Smooth muscle cell (in vitro differentiated cells): ENCODE results near the gene TMTC3. TPM values are rescaled to one million over a fixed set of nuclear protein-coding genes. Genes with fewer than 3 reads are reported as not detected.

Experiments
- DNase-seq: peaks from one replicate; lab custom pipeline; 2025; ENCODE audit not compliant: unreplicated experiment; lab: John Stamatoyannopoulos, UW
- H2AFZ ChIP-seq: fragments of 200-600 bp; sonication (generic); 2 replicates; pipeline ENCODE4 v1.6.0; 2016; ENCODE audit warnings: antibody characterized with exemption, low read depth, mild to moderate bottlenecking
- H3F3A ChIP-seq: fragments of 200-600 bp; sonication (generic); 2 replicates; pipeline ENCODE4 v1.6.0; 2017; ENCODE audit warnings: antibody characterized with exemption, low read depth
- H3K27ac ChIP-seq: fragments of 200-600 bp; sonication (generic); 2 replicates; pipeline ENCODE4 v1.5.1; 2016; ENCODE audit warnings: low read depth, mild to moderate bottlenecking
- H3K27me3 ChIP-seq: fragments of 200-600 bp; sonication (generic); 2 replicates; pipeline ENCODE4 v1.6.1; 2016; ENCODE audit warnings: low read depth, mild to moderate bottlenecking
- H3K36me3 ChIP-seq: fragments of 200-600 bp; sonication (generic); 2 replicates; pipeline ENCODE4 v1.5.1; 2016; ENCODE audit warnings: low read depth
- H3K4me1 ChIP-seq: fragments of 200-600 bp; sonication (generic); 2 replicates; pipeline ENCODE4 v1.5.1; 2016; ENCODE audit warnings: low read depth
- H3K4me2 ChIP-seq: fragments of 200-600 bp; sonication (generic); 2 replicates; pipeline ENCODE4 v1.6.0; 2016; ENCODE audit warnings: mild to moderate bottlenecking
- H3K4me3 ChIP-seq: fragments of 200-600 bp; sonication (generic); 2 replicates; pipeline ENCODE4 v1.5.1; 2016; ENCODE audit warnings: mild to moderate bottlenecking
- H3K79me2 ChIP-seq: fragments of 200-600 bp; sonication (generic); 2 replicates; pipeline ENCODE4 v1.6.0; 2016; ENCODE audit warnings: low read depth, mild to moderate bottlenecking
- H3K9ac ChIP-seq: fragments of 200-600 bp; sonication (generic); 2 replicates; pipeline ENCODE4 v1.6.0; 2016; ENCODE audit warnings: low read depth
- H3K9me3 ChIP-seq: fragments of 200-600 bp; sonication (generic); replicated peaks from 2 replicates; pipeline ENCODE4 v1.5.1; 2016; ENCODE audit warnings: low read depth
- H4K20me1 ChIP-seq: fragments of 200-600 bp; sonication (generic); 2 replicates; pipeline ENCODE4 v1.6.0; 2016; ENCODE audit warnings: low read depth
- CTCF ChIP-seq: fragments of 200-600 bp; sonication (generic); IDR thresholded peaks from 2 replicates; pipeline ENCODE4 v1.5.1; 2017; ENCODE audit warnings: borderline replicate concordance, mild to moderate bottlenecking, antibody characterized with exemption; ENCODE audit not compliant: insufficient read depth, poor library complexity, severe bottlenecking
- WGBS: methylation state at CpG from one replicate; pipeline ENCODE4 v1.1.7; 2016; ENCODE audit warnings: low lambda C conversion rate; 5-methylcytosine and 5-hydroxymethylcytosine counted together
- polyA plus RNA-seq: library from polyadenylated mRNA; unstranded; fragments of >200 nt; fragmentation: Nextera tagmentation; extraction: Ambion mirVana; gene quantifications from 2 replicates; pipeline ENCODE4 v1.2.1, GENCODE V29; 2016
- total RNA-seq: library from RNA; depleted of rRNA; stranded (reverse); fragments of >200 nt; gene quantifications from 2 replicates; pipeline ENCODE4 v1.2.3, GENCODE V29; 2014

The TMTC3 gene
- total and polyA plus RNA-seq, 2 experiments from 2014 or later: 8.7 to 49.3 TPM

GRCh38 chr12:88141425-88141773, 708 bp upstream of the TMTC3 start:
- Histone ChIP-seq H3K79me2 (peaks cover 25% of the 10 kb centered on the region), H2AFZ (peak overlapping the region; percentile 96), H3K36me3 (no peaks in the 10 kb centered on the region), H3K27me3 (no peaks in the 10 kb centered on the region), H3F3A (no peaks in the 10 kb centered on the region), H3K9ac (peak overlapping the region; percentile 58), H4K20me1 (peaks cover 8% of the 10 kb centered on the region), H3K4me1 (peaks cover 14% of the 10 kb centered on the region), H3K4me2 (peak overlapping the region; percentile 89), H3K4me3 (peak overlapping the region; percentile 89), H3K9me3 (no peaks in the 10 kb centered on the region), H3K27ac (peak overlapping the region; percentile 51)
- TF ChIP-seq CTCF: no peak
- WGBS: 12% methylated on average over 13 of the region's 13 CpGs
- no peak for DNase-seq

GRCh38 chr12:88142610-88142991, 494 bp downstream of the TMTC3 start:
- no peaks in the 10 kb centered on the region for H3K36me3 ChIP-seq
- 2% methylated on average over 18 of the region's 18 CpGs for WGBS
- peak overlapping the region; percentile 89 for H3K4me2 ChIP-seq
- peak overlapping the region; percentile 14 for H3K27ac ChIP-seq
- H3K4me3 ChIP-seq: peak overlapping the region; percentile 89
- DNase-seq: no peak
- H3K79me2 ChIP-seq: peaks cover 35% of the 10 kb centered on the region
- H3F3A ChIP-seq: no peaks in the 10 kb centered on the region
- no peaks in the 10 kb centered on the region for H3K9me3 ChIP-seq
- H2AFZ ChIP-seq: peak overlapping the region; percentile 98
- H3K27me3 ChIP-seq: no peaks in the 10 kb centered on the region
- H4K20me1 ChIP-seq: peaks cover 8% of the 10 kb centered on the region
- peaks cover 14% of the 10 kb centered on the region for H3K4me1 ChIP-seq
- TF ChIP-seq CTCF: no peak
- peak overlapping the region; percentile 46 for H3K9ac ChIP-seq

GRCh38 chr12:88144037-88144436, 1.9 kb downstream of the TMTC3 start:
- Histone ChIP-seq H3K9me3 (no peaks in the 10 kb centered on the region), H3K4me3 (peak overlapping the region; percentile 89), H2AFZ (no peak overlapping the region), H3K4me2 (no peak overlapping the region), H3K27ac (no peak overlapping the region), H4K20me1 (peaks cover 8% of the 10 kb centered on the region), H3K36me3 (no peaks in the 10 kb centered on the region), H3K9ac (no peak overlapping the region), H3K79me2 (peaks cover 46% of the 10 kb centered on the region), H3F3A (no peaks in the 10 kb centered on the region), H3K4me1 (peaks cover 14% of the 10 kb centered on the region), H3K27me3 (no peaks in the 10 kb centered on the region)
- 81% methylated on average over 5 of the region's 5 CpGs for WGBS
- DNase-seq: no peak
- TF ChIP-seq CTCF: no peak
